ENCODE results near the gene AMACR.

DNA sequence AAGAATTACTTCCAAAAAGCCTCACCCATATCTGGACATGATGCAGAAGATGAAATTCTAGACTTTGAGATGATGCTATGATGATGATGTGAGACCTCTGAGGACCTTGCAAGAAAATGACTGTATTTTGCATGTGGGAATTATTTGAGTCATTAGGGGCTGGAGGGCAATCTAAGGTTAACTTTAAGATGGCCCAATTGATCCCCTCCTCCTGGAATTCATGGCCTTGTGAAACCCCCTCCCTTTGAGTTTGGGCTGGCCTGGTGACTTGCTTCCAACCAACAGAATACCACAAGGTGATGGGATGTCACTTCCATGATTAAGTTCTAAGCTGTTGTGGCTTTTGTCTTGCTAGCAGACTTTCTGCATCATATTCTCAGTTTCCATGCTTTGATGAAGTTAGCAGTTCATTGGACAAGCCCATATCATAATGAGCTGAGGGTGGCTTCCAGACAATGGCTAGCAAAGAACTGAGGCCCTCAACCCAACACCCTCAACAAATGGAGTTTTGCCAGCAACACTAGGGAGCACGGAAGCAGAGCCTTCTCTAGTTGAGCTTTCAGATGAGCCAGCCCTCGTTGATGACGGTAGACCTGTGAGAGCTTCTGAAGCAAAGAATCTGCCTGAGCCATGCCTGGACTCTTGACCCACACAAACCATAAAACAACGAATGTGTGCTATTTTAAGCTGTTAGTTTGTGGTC lies 7.4 kb upstream of the AMACR start:
- TF ChIP-seq, protein P1, sequence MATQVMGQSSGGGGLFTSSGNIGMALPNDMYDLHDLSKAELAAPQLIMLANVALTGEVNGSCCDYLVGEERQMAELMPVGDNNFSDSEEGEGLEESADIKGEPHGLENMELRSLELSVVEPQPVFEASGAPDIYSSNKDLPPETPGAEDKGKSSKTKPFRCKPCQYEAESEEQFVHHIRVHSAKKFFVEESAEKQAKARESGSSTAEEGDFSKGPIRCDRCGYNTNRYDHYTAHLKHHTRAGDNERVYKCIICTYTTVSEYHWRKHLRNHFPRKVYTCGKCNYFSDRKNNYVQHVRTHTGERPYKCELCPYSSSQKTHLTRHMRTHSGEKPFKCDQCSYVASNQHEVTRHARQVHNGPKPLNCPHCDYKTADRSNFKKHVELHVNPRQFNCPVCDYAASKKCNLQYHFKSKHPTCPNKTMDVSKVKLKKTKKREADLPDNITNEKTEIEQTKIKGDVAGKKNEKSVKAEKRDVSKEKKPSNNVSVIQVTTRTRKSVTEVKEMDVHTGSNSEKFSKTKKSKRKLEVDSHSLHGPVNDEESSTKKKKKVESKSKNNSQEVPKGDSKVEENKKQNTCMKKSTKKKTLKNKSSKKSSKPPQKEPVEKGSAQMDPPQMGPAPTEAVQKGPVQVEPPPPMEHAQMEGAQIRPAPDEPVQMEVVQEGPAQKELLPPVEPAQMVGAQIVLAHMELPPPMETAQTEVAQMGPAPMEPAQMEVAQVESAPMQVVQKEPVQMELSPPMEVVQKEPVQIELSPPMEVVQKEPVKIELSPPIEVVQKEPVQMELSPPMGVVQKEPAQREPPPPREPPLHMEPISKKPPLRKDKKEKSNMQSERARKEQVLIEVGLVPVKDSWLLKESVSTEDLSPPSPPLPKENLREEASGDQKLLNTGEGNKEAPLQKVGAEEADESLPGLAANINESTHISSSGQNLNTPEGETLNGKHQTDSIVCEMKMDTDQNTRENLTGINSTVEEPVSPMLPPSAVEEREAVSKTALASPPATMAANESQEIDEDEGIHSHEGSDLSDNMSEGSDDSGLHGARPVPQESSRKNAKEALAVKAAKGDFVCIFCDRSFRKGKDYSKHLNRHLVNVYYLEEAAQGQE (IDR thresholded peaks at IDR 0.05; ENCODE audit: low read depth): no peak
- TF ChIP-seq CEBPB (IDR thresholded peaks at IDR 0.05): no peak
- TF ChIP-seq YY1 (IDR thresholded peaks at IDR 0.05; ENCODE audit: low read depth): no peak
- TF ChIP-seq TAF1 (IDR thresholded peaks at IDR 0.05; ENCODE audit: low read depth): no peak
- TF ChIP-seq TCF12 (IDR thresholded peaks at IDR 0.05; ENCODE audit: low read depth): no peak
- TF ChIP-seq EP300 (IDR thresholded peaks at IDR 0.05; ENCODE audit: borderline replicate concordance): no peak
- TF ChIP-seq RAD21 (IDR thresholded peaks at IDR 0.05; ENCODE audit: low read depth): no peak
- no peak for TF ChIP-seq ZBTB7A (IDR thresholded peaks at IDR 0.05; ENCODE audit: low read depth)
- TF ChIP-seq CREB1 (IDR thresholded peaks at IDR 0.05; ENCODE audit: low read depth): no peak
- TF ChIP-seq, protein P2, sequence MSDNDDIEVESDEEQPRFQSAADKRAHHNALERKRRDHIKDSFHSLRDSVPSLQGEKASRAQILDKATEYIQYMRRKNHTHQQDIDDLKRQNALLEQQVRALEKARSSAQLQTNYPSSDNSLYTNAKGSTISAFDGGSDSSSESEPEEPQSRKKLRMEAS (IDR thresholded peaks at IDR 0.05): no peak
- TF ChIP-seq, protein P3, sequence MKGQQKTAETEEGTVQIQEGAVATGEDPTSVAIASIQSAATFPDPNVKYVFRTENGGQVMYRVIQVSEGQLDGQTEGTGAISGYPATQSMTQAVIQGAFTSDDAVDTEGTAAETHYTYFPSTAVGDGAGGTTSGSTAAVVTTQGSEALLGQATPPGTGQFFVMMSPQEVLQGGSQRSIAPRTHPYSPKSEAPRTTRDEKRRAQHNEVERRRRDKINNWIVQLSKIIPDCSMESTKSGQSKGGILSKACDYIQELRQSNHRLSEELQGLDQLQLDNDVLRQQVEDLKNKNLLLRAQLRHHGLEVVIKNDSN (IDR thresholded peaks at IDR 0.05): no peak
- no peak for TF ChIP-seq EGR1 (IDR thresholded peaks at IDR 0.05)
- no peak for TF ChIP-seq NFIC (IDR thresholded peaks at IDR 0.05)
